A204.1 (cell line): ENCODE results near the gene SMARCA4.
"Not testable (repeated sequence)": the region's sequence is repeated elsewhere in the genome, so short reads cannot be mapped to it uniquely, and the experiment has no call there.

ENCODE experiments used
- FAIRE-seq: peaks from 2 replicates; lab custom pipeline; 2012; peaks lifted over from hg19 to GRCh38; lab: Jason Lieb, UNC

SMARCA4 gene

DNA sequence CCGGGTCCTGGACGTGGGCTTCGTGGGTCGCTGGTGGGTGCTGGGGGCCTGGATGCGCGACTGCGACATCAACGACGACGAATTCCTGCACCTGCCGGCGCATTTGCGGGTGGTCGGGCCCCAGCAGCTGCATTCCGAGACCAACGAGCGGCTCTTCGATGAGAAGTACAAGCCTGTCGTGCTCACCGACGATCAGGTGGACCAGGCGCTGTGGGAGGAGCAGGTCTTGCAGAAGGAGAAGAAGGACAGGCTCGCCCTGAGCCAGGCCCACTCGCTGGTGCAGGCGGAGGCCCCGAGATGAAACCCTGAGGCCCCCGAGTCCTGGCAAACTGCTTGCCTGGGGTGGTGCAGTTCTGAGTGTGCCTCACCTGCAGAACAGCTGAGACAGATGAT is 31.4 kb upstream of the SMARCA4 start:
- FAIRE-seq, result no peak

DNA sequence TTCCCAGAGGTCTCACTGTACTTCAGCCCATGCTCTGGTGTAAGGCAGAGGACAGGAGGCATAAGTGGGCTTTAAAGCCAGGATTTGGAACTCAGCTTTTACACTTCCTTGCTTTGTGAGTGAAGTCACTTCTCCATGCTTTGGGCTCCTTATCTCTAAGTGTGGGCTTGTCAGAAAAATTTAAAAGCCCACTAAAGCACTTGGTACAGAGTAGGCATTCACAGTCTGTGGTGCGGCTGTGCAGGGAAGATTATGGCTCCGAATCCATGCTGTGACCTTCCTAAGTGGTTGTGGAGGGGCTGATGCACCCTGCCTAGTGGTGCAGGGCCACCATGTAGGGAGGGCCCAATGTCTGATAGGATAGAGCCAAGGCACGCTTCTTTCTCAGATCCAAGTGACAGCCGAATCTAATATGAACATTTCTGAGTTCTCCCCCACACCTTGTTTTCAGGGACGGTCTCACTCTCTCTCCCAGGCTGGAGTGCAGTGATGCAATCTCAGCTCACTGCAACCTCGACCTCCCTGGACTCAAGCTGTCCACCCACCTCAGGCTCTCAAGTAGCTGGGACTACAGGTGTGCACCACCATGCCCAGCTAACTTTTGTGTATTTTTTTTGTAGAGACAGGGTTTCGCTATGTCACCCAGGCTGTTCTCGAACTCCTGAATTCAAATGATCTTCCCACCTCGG is 25.3 kb upstream of the SMARCA4 start:
- FAIRE-seq, result no peak

DNA sequence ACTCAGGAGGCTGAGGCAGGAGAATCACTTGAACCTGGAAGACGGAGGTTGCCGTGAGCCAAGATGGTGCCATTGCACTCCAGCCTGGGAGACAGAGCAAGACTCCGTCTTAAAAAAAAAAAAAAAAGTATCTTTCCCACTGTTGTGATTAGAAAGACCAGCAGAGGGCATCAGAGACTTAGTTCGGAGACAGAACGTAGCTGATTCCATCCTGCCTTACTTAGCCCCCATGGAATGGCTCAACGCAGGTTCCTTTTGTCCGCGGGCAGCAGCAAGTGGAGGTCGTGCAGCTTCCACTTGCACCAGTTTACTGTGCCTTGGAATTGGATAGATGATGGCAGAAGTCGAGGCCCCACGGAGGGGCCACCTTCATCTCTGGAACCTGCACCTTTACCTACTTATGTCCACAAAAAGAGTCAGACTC is 24.2 kb upstream of the SMARCA4 start:
- FAIRE-seq, result no peak

DNA sequence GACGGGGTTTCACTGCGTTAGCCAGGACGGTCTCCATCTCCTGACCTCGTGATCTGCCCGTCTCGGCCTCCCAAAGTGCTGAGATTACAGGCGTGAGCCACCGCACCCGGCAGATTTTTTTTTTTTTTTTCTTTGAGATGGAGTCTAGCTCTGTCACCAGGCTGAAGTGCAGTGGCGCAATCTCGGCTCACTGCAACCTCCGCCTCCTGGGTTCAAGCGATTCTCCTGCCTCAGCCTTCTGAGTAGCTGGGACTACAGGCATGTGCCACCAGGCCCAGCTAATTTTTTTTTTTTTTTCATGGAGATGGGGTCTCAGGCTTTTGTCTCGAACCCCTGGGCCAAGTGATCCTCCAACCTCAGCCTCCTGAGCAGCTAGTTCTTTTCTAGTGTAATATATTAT is 19.2 kb upstream of the SMARCA4 start:
- FAIRE-seq, result not testable (repeated sequence)

DNA sequence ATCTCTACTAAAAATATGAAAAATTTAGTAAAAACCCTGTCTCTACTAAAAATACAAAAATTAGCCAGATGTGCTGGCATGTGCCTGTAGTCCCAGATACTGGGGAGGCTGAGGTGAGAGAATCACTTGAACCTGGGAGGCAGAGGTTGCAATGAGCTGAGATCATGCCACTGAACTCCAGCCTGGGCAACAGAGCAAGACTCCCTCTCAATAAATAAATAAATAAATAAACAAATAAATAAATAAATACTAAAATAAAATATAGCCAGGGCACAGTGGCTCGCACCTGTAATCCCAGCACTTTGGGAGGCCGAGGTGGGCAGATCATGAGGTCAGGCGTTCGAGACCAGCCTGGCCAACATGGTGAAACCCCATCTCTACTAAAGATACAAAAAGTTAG is 17.4 kb upstream of the SMARCA4 start:
- not testable (repeated sequence) for FAIRE-seq

DNA sequence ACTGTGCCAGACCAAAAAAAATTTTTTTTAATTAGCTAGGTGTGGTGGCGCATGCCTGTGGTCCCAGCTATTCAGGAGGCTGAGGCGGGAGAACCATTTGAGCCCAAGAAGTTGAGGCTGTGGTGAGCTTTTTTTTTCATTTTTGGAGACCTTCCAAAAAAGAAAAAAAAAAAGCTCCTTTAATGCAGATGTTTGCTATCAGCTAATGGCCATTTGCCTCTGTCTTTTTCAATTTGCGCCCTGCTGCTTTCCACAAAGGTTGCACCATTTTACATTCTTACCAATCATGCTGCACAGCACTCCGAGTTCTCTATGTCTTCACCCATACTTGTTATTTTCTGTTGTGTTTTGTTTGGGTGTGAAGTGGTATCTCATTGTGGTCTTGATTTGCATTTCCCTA is 15.6 kb upstream of the SMARCA4 start:
- no peak for FAIRE-seq

DNA sequence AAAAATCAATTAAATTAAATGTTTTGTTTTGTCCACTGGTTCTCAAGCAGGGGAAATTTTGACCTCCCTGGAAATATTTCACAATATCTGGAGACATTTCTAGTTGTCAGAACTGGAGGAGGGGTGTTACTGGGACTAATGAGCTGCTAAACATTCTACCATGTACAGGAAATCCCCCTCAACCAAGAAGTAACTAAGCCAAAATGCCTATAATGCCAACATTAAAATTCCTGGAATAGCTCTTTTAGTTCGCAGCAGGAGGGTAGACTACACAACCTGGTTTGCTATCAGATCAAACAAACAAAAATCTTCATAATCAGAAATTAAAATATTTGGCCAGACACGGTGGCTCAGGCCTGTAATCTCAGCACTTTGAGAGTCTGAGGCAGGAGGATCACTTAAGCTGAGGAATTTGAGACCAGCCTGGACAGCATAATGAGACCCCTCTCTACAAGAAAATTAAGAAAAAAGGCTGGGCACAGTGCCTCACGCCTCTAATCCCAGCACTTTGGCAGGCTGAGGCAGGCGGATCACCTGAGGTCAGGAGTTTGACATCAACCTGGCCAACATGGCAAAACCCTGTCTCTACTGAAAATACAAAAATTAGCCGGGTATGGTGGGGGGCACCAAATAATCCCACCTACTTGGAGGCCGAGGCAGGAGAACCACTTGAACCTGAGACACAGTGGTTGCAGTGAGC is 13.7 kb upstream of the SMARCA4 start:
- FAIRE-seq, result no peak

DNA sequence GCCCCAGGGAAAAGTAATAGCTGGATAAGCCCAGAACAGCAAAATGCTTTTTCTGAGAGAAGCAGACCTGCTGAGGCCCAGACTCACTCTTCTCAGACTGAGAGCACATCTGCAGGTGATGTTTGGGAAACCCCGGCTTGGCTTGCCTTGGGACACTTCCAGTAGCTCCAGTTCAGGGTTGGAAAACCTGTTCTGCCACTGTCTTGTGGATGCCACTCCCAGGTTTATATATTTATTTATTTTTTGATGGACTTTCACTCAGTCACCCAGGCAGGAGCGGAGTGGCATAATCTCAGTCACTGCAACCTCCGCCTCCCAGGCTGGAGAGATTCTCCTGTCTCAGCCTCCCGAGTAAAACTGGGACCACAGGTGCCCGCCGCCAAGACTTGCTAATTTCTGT is 8.0 kb upstream of the SMARCA4 start:
- FAIRE-seq, result no peak

DNA sequence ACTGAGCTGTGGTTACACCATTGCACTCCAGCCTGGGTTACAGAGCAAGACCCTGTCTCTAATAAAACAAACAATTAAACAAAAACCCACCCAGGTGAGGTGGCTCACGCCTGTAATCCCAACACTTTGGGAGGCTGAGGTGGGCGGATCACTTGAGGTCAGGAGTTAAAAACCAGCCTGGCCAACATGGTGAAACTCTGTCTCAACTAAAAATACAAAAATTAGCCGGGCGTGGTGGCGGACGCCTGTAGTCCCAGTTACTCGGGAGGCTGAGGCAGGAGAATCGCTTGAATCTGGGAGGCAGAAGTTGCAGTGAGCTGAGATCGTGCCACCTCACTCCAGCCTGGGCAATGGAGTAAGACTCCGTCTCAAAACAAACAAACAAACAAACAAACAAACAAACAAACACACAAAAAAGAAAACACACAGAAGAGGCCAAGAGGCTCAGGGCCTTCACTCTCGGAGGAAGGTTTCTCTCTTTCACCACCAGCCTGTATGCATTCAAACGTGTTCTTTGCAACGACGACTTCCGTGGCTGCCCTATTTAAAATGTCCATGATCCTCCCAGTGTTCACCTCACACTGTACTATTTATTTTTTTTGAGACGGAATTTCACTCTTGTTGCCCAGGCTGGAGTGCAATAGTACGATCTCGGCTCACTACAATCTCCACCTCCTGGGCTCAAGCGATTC is 1.4 kb upstream of the SMARCA4 start:
- FAIRE-seq, result not testable (repeated sequence)

DNA sequence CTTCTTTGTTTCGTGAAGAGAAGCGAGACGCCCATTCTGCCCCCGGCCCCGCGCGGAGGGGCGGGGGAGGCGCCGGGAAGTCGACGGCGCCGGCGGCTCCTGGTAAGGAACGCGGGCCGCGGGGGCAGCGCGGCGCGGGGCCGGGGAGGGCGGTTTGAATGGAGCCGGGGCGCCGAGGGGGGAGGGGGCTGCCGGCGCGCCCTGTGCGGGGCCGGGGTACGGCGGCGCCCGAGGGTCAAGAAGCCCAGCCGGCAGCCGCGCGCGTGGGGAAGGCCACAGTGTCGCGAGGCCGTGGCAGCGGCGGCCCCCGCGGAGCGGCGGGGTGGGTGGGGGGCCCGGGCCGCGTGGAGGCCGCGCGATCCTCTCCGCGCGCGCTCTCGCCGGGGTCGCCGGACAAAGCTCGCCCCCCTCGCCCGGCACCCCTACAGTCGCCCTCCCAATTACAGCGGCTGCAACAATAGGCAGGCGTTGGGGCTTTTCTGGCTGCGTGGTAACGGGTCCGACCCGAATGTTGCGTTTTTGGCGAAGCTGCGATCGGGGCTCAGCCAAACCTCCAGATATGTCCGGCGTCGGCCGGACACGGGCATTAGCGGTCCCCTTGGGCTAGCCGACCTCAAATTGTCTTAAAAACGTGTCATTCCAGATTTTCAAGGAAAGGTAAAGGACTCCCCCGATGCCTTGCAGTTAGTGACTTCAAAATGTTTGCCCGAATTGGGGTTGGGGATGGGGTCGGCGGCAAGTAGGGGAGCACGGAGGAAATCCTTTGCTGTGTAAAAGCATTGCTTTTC is 437 bp downstream of the SMARCA4 start:
- FAIRE-seq, result no peak

DNA sequence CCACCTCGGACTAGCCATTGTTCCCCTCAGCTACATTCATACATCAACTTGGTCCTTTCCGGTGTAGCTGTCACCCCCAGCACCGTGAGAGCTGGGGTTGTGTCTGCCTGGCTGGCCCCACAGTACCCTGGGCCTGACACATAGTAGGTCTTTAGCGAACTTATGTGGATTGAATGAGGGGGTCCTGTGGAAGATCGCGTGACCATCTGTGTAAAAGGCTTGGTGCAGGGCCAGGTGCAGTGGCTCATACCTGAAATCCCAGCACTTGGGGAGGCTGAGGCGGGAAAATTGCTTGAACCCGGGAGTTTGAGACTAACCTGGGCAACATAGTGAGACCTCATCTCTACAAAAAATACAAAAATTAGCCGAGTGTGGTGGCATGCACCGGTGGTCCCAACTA is 2.0 kb downstream of the SMARCA4 start:
- no peak for FAIRE-seq

DNA sequence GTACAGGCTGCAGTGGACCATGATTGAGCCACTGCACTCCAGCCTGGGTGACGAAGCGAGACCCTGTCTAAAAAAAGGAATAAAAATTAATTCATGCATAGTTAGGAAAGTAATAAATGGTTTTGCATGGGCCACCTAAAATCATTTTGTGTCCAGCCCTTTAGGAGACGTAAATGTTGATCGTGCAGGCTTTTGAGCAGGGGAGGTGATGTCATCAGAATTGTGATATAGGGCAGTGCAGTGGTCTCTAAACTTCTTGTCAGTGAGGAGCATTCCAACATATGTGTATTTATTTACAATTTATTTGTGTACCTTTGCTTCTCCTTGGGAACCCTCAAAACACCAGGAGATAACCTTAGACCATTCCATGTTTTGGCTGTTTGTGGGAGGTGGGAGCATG is 3.0 kb downstream of the SMARCA4 start:
- no peak for FAIRE-seq

DNA sequence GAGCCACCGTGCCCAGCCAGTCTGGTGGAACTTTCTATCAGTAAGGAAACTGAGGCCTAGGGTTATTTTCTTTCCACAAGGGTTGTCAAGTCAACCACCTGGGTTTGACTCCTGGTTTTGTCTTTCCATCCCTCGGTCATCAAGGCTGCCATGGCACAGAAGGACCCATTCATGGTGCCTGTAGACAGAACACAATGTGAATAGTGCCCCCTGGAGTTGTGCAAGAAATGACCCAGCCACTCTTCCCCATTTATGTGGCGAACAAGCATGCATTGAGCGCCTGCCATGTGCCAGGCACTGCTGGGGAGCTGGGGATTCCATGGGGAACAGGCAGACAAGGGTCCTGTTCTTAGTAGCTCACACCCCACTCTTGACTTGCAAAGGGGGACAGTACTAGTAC is 4.1 kb downstream of the SMARCA4 start:
- no peak for FAIRE-seq

DNA sequence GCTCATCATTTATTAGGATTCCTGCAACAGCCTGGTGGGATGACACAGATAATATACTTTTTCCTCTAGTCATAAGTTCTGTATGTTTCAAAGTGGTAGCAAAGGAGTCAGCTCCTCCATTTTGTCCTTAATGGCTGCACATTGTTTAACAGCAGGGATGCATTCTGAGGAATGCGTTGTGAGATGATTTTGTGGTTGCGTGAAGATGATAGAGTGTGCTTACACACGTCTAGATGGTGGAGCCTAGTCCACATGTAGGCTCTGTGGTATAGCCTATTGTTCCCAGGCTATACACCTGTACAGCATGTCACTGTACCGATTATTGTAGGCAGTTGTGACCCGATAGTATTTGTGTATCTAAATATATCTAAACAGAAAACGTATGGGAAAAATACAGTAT is 4.6 kb downstream of the SMARCA4 start:
- FAIRE-seq, result no peak

DNA sequence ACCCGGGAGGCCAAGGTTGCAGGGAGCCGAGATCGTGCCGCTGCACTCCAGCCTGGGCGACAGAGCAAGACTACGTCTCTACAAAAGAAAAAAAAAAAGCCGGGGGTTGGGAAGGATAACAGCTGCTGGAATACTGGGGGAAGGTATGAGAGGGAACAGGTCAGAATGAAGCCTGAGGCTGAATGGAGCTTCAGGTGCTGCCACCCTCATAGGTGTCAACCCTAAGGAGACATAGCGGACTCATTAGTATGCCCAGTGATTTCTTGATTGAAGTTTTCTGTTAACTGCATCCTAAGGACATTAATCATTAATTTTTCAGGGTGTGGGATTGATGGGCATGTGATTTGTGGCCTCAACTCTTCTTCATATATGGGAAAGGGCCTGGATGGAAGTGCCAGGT is 6.0 kb downstream of the SMARCA4 start:
- no peak for FAIRE-seq

DNA sequence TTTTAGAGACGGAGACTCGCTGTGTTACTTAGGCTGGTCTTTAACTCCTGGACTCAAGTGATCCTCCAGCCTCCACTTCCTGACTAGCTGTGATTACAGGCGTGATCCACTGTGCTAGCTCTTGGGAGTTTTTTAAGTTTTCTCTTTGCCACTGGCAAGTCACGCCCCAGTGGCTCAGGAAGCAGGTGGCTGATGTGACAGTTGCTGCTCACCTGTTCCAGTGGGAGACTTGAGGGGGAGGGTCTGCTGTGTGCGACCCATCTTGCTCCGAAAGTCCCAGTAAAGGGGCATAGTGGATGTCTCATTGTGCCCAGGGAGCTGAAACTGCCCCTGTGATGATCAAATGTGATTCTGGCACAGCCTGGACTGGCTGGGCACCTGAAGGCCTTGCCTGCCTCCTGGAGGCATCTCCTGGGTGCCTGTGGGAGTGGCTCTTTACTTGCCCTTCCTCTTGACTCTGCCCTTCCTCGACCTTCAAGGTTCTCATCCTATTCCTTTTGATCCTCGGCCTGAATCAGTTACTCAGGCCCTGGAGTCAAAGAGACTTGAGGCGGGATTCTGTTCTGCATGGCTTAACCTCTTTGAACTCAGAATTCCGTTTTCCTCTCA is 7.8 kb downstream of the SMARCA4 start:
- no peak for FAIRE-seq

DNA sequence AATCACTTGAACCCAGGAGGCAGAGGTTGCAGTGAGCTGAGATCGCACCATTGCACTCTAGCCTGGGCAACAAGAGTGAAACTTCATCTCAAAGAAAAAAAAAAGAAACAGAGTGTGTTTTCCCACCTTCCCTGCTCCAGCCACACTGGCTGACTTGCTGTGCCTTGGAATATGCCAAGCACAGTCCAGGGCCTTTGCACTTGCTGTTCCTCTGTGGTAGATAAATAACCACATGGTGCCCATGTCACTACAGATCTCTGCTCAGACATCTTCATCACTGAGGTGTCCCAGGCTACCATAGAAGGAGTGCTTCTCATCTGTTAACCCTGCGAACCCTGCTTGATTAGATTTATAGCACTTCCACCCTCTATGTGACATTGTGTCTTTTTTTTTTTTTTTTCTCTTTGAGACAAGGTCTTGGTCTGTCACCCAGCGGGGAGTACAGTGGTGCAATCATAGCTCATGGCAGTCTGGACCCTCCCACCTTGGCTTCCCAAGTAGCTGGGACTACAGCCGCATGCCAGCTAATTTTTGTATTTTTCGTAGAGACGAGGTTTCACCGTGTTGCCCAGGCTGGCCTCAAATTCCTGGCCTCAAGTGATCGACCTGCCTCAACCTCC is 10.4 kb downstream of the SMARCA4 start:
- FAIRE-seq, result no peak

DNA sequence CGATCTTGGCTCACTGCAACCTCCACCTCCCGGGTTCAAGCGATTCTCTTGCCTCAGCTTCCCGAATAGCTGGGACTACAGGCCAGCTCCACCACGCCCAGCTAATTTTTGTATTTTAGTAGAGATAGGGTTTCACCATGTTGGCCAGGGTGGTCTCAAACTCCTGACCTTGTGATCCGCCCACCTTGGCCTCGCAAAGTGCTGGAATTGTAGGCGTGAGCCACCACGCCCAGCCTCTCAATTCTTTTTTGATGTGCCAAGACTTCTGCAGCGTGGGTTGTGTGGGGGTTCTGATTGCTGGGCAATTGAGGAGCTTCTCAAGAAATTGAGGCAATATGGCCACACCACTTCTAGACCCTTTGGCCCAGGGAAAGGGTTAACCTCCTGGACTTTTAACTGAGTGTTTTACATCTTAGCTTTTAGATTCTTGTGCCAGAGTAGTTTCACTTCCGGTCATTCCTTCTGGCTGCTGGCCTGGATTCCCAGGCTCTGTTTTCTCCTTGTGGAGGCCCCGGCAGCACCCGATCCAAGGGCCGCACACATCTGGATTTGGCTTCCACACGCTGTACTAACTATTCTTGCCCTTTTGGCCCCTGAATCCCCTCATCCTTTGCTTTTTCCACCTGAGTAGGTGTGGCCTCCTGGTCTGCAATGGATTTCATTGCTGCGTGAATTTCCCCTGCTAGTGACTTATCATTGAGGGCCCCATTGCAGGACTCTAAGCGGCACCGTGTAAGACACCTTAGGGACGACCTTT is 14.7 kb downstream of the SMARCA4 start:
- FAIRE-seq, result no peak

DNA sequence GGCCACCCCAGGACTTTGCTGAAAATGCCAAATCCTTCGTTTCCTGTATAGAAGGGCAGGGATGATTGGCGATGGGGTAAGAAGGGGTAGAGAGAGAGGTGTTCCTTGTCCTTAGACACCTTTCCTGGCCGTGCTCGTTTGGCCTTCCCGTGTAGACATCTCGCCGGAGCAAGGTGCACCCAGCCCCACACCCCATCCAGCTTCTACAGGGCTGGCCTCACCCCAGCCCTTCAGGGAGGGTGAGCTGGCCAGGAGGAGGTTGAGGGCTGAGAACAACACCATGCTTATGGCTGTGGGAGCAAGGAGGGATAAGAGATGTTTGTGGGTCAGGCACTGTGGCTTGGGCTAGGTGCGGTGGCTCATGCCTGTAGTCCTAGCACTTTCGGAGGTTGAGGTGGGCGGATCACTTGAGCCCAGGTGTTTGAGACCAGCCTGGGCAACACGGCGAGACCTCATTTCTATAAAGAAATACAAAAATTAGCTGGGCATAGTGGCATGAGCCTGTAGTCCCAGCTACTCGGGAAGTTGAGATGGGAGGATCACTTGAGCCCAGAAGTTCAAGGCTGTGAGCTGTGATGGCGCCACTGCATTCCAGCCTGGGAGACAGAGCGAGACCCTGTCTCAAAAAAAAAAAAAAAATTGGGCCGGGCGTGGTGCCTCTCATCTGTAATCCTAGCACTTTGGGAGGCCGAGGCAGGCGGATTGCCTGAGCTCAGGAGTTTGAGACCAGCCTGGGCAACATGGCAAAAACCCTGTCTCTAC is 15.5 kb downstream of the SMARCA4 start:
- no peak for FAIRE-seq

DNA sequence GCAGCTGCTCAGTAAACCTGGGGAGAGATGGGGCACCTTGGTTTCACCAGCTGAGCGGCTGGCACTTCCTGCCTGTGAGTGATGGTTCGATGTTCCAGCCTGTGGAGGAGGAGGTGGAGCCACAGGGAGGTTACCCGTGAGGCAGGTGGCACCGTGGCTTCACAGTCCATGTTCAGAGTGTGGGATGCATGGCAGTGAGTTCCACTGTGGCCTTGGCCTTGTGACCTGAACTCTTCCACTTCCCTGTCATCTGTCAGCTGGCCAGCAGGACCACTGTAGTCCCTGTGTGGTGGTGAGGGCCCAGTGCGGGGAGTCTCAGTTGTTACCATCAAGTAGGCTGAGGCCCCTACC is 16.9 kb downstream of the SMARCA4 start:
- FAIRE-seq, result no peak
